Activated effector memory CD4-positive, alpha-beta T cell treated with anti-CD3 and anti-CD28 coated beads, Interleukin-2, amount 50 U/mL, for 16 hours (primary cell): ENCODE results near the gene SPP1.

Experiments used
- DNase-seq: peaks from one replicate; pipeline ENCODE4 v3.0.0-alpha.2; 2020

The SPP1 gene

DNA sequence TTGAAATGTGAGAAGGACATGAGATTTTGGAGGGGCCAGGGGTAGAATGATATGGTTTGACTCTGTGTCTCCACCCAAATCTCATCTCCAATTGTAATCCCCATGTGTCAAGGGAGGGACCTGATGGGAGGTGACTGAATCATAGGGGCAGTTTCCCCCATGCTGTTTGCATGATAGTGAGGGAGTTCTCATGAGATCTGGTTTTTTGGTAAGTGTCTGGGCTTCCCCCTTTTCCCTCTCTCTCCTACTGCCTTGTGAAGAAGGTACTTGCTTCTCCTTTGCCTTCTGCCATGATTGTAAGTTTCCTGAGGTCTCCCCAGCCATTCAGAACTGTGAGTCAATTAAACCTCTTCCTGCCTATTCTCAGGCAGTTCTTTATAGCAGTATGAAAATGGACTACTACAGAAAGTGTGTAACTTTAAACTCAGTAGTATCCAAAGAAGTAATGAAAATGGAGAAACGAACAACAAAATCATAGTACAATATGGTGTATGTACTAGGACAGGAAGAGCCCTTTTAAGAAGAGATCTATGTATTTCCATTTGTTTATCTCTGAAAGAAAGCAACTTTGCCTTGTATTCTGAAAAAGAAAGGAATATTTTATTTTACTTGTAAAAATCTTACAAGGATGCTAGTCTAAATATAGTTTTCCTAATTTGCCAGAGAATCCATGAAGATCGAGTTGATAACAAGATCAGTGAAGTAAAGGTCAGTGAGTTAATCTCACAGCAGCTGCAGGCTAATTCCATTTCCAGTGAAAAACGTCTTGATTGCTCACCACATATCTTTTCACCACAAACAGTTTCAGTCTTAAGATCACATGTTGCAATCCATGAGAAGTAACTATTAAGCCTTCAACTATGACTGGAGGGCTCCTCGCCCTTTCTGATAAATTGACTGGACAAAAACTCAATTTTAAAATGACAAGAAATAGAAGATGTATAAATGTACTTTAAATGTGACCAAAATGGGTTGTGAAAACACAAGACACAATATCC is 52.4 kb downstream of the SPP1 start:
- no peak for DNase-seq

GRCh38 chr4:88028946-88029345 is 53.4 kb downstream of the SPP1 start:
- DNase-seq, result no peak

- DNase-seq, result no peak
These were observed 54.0 kb downstream of the SPP1 start for GRCh38 chr4:88029556-88029955.

DNA sequence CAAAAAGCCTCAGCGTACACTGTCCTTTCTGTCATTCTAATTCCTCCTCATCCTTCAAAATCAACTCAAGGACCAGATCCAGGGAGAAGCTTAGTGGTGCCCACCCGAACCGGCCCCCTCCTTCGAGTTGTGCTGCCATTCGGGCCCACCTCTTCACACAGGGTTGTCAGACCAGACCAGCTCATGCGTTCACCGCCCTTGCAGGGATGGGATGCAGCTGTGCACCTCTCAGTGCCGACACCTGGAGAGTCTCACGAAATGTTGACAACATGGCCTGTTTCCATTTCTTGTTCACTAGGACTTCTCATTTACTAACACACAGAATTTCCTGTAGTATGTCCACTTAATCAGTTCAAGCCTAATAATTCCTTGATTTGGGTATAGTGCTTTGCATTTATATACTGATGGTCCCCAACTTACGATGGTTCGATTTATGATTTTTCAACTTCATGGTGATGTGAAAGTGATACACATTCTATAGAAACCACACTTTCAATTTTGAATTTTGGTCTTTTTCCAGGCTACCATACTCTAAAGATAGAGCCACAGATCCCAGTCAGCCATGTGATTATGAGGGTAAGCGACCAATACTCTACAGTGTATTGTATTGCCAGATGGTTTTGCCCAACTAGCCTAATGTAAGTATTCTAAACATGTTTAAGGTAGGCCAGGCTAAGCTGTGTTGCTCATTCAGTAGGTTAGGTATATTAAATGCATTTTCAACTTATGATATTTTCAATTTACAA is 55.2 kb downstream of the SPP1 start:
- no peak for DNase-seq
